GM12878 (cell line): ENCODE results near the gene TASL. TPM values are rescaled to one million over a fixed set of nuclear protein-coding genes. Genes with fewer than 3 reads are reported as not detected.

ENCODE experiments used
- ATAC-seq: fragments of 200-7000 bp; cut with Tn5 transposase; 3 replicates; pipeline ENCODE4 v1.9.1; 2020; ENCODE audit warnings: mild to moderate bottlenecking, moderate library complexity
- BruUV-seq: library from RNA; stranded (reverse); fragments of 400-500 nt; replicated peaks from 2 replicates; lab custom pipeline; 2021; lab: Mats Ljungman, UMichigan
- CTCF ChIA-PET: fragments of 300-600 bp; sonication (Branson Sonifier 250); formaldehyde crosslinking; extraction: SDS; loops from one replicate; lab custom pipeline; 2021; ENCODE audit warnings: inconsistent platforms; lab: Yijun Ruan, JAX
- POLR2A ChIA-PET: fragments of 350-600 bp; formaldehyde crosslinking; extraction: SDS; loops from one replicate; lab custom pipeline; 2021; ENCODE audit warnings: inconsistent platforms; lab: Charles Lee
- RAD21 ChIA-PET: fragments of 300-600 bp; sonication (Branson Sonifier 250); formaldehyde crosslinking; loops from one replicate; lab custom pipeline; 2023; ENCODE audit warnings: antibody characterized with exemption; ENCODE audit not compliant: unreplicated experiment; lab: Charles Lee
- SMC1A ChIA-PET: fragments of 300-600 bp; sonication (Branson Sonifier 250); formaldehyde crosslinking; loops from one replicate; lab custom pipeline; 2023; ENCODE audit not compliant: unreplicated experiment, uncharacterized antibody; lab: Charles Lee
- DNase-seq: peaks from one replicate; pipeline ENCODE4 v3.0.0-alpha.2; 2011; ENCODE audit warnings: low read depth, low spot score
- FAIRE-seq: peaks from 3 replicates; lab custom pipeline; 2011; peaks lifted over from hg19 to GRCh38; lab: Jason Lieb, UNC
- H2AFZ ChIP-seq: 2 replicates; pipeline ENCODE4 v1.6.0; 2011; ENCODE audit warnings: low read depth, low read length, control low read depth; ENCODE audit not compliant: control insufficient read depth
- H3K27ac ChIP-seq: 2 replicates; pipeline ENCODE4 v1.5.1; 2011; ENCODE audit warnings: control low read depth; ENCODE audit not compliant: control insufficient read depth, insufficient read depth
- H3K27me3 ChIP-seq, 2 experiments: replicated peaks in 1 of 2; 2 replicates each; pipeline versions ENCODE4 v1.6.0 to v1.6.1; 2011; ENCODE audit warnings: low read length in 1 of 2; ENCODE audit not compliant: control insufficient read depth in 2 of 2, insufficient read depth in 2 of 2
- H3K36me3 ChIP-seq, 2 experiments: 2 replicates each; pipeline ENCODE4 v1.5.1; 2011; ENCODE audit warnings: low read length in 1 of 2; ENCODE audit not compliant: control insufficient read depth in 2 of 2, insufficient read depth in 2 of 2
- H3K4me1 ChIP-seq: 2 replicates; pipeline ENCODE4 v1.6.1; 2011; ENCODE audit warnings: mild to moderate bottlenecking, low read length, moderate library complexity, mixed read lengths; ENCODE audit not compliant: control insufficient read depth, insufficient read depth
- H3K4me2 ChIP-seq: 2 replicates; pipeline ENCODE4 v1.6.0; 2011; ENCODE audit warnings: control low read depth; ENCODE audit not compliant: control insufficient read depth, insufficient read depth
- H3K4me3 ChIP-seq: fragments of 200-600 bp; sonication (generic); 2 replicates; pipeline ENCODE4 v1.5.1; 2016
- H3K79me2 ChIP-seq: 2 replicates; pipeline ENCODE4 v1.6.0; 2011; ENCODE audit warnings: low read length; ENCODE audit not compliant: control insufficient read depth, insufficient read depth
- H3K9ac ChIP-seq: 2 replicates; pipeline ENCODE4 v1.8.0; 2011; ENCODE audit warnings: low read length, control low read depth, mixed read lengths; ENCODE audit not compliant: control insufficient read depth, insufficient read depth
- H3K9me3 ChIP-seq: replicated peaks from 3 replicates; pipeline ENCODE4 v1.5.1; 2011; ENCODE audit warnings: mild to moderate bottlenecking, low read length; ENCODE audit not compliant: control insufficient read depth, insufficient read depth
- H4K20me1 ChIP-seq: 2 replicates; pipeline ENCODE4 v1.6.0; 2011; ENCODE audit not compliant: control insufficient read depth, insufficient read depth
- E2F8 ChIP-seq: fragments of 450-650 bp; IDR thresholded peaks from 2 replicates; pipeline ENCODE4 v1.6.1; 2018; ENCODE audit warnings: mild to moderate bottlenecking, low read depth, moderate library complexity; ENCODE audit not compliant: partially characterized antibody
- ETV6 ChIP-seq, 2 experiments: fragments of 450-650 bp in 1 of 2; IDR thresholded peaks in 1 of 2; conservative IDR thresholded peaks in 1 of 2; 2 replicates each; pipeline ENCODE4 v1.6.1; 2014; ENCODE audit warnings: antibody characterized with exemption in 1 of 2, borderline replicate concordance in 1 of 2, low read depth in 1 of 2, mild to moderate bottlenecking in 1 of 2, moderate library complexity in 1 of 2
- SREBF2 ChIP-seq: IDR thresholded peaks from 2 replicates; pipeline ENCODE4 v1.6.1; 2012; ENCODE audit warnings: mild to moderate bottlenecking, low read length
- TCF3 ChIP-seq: IDR thresholded peaks from 2 replicates; pipeline ENCODE4 v1.6.1; 2012; ENCODE audit warnings: low read depth, mild to moderate bottlenecking, low read length, borderline replicate concordance; ENCODE audit not compliant: insufficient read depth
- WGBS: methylation state at CpG from one replicate; pipeline ENCODE4 v1.1.6; 2016; ENCODE audit warnings: low lambda C conversion rate; ENCODE audit not compliant: insufficient replicate concordance, insufficient coverage; ENCODE audit errors: missing lambda C conversion rate; 5-methylcytosine and 5-hydroxymethylcytosine counted together
- in situ Hi-C: fragments of 300-500 bp; cut with MboI; formaldehyde crosslinking; loops from 9 replicates; pipeline ENCODE4 v1.14.3; 2018; ENCODE audit warnings: mixed read lengths
- intact Hi-C: fragments of 100-400 bp; cut with micrococcal nuclease; formaldehyde crosslinking; loops from one replicate; pipeline ENCODE4 v1.14.2; 2022; ENCODE audit not compliant: unreplicated experiment
- polyA plus RNA-seq, 11 experiments: library from polyadenylated mRNA; depleted of rRNA in 4 of 11; unstranded in 6 of 11; stranded (reverse) in 5 of 11; fragments of >200 nt; fragmentation: Nextera tagmentation in 4 of 11; fragmentation: Illumina TruSeq in 1 of 11; extraction: Ambion mirVana in 4 of 11; extraction: Trizol in 1 of 11; gene quantifications; 1 replicate in 1 of 11; 2 replicates in 10 of 11; pipeline versions ENCODE4 v1.2.1 to v1.2.3, GENCODE V29; 2011 to 2016; ENCODE audit warnings: inconsistent platforms in 2 of 11, missing spikeins in 2 of 11, low read depth in 1 of 11
- total RNA-seq, 4 experiments: library from RNA; depleted of rRNA in 3 of 4; stranded (reverse); fragments of >200 nt in 3 of 4; fragmentation: Illumina TruSeq in 1 of 4; extraction: Trizol in 1 of 4; gene quantifications; 2 replicates each; pipeline versions ENCODE4 v1.2.1 to v1.2.3, GENCODE V29; 2013 to 2021
- TF ChIP-seq, protein P1 (sequence below): fragments of 150-350 bp; IDR thresholded peaks from 2 replicates; pipeline ENCODE4 v1.6.1; 2016; ENCODE audit warnings: low read depth, low read length
- TF ChIP-seq, protein P2 (sequence below): fragments of 450-650 bp; IDR thresholded peaks from 2 replicates; pipeline ENCODE4 v1.6.1; 2017; ENCODE audit warnings: antibody characterized with exemption, mild to moderate bottlenecking, moderate library complexity

The TASL gene
- total and polyA plus RNA-seq, 10 of the 15 experiments (the other 5 are each of a cell fraction or from before 2014, with no cell fraction given) = 12.4 to 107 (median 18.3) TPM

GRCh38 chrX:30622361-30622760 is 44.8 kb upstream of the TASL start:
- intact Hi-C loops (no loop called here), in situ Hi-C loops (no loop called here)
- BruUV-seq = no TSS peak
- ChIA-PET POLR2A (no interaction called here), RAD21 (no interaction called here), CTCF (no interaction called here), SMC1A (no interaction called here)
- TF ChIP-seq E2F8 (no peak), SREBF2 (no peak), TCF3 (no peak), ETV6 (conservative IDR thresholded peaks at IDR 0.05 in 1 of 2, IDR thresholded peaks at IDR 0.05 in 1 of 2; ENCODE audit: borderline replicate concordance in 1 of 2, low read depth in 1 of 2) (no peak)
- TF ChIP-seq, protein P1, sequence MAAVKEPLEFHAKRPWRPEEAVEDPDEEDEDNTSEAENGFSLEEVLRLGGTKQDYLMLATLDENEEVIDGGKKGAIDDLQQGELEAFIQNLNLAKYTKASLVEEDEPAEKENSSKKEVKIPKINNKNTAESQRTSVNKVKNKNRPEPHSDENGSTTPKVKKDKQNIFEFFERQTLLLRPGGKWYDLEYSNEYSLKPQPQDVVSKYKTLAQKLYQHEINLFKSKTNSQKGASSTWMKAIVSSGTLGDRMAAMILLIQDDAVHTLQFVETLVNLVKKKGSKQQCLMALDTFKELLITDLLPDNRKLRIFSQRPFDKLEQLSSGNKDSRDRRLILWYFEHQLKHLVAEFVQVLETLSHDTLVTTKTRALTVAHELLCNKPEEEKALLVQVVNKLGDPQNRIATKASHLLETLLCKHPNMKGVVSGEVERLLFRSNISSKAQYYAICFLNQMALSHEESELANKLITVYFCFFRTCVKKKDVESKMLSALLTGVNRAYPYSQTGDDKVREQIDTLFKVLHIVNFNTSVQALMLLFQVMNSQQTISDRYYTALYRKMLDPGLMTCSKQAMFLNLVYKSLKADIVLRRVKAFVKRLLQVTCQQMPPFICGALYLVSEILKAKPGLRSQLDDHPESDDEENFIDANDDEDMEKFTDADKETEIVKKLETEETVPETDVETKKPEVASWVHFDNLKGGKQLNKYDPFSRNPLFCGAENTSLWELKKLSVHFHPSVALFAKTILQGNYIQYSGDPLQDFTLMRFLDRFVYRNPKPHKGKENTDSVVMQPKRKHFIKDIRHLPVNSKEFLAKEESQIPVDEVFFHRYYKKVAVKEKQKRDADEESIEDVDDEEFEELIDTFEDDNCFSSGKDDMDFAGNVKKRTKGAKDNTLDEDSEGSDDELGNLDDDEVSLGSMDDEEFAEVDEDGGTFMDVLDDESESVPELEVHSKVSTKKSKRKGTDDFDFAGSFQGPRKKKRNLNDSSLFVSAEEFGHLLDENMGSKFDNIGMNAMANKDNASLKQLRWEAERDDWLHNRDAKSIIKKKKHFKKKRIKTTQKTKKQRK = no peak
- TF ChIP-seq, protein P2, sequence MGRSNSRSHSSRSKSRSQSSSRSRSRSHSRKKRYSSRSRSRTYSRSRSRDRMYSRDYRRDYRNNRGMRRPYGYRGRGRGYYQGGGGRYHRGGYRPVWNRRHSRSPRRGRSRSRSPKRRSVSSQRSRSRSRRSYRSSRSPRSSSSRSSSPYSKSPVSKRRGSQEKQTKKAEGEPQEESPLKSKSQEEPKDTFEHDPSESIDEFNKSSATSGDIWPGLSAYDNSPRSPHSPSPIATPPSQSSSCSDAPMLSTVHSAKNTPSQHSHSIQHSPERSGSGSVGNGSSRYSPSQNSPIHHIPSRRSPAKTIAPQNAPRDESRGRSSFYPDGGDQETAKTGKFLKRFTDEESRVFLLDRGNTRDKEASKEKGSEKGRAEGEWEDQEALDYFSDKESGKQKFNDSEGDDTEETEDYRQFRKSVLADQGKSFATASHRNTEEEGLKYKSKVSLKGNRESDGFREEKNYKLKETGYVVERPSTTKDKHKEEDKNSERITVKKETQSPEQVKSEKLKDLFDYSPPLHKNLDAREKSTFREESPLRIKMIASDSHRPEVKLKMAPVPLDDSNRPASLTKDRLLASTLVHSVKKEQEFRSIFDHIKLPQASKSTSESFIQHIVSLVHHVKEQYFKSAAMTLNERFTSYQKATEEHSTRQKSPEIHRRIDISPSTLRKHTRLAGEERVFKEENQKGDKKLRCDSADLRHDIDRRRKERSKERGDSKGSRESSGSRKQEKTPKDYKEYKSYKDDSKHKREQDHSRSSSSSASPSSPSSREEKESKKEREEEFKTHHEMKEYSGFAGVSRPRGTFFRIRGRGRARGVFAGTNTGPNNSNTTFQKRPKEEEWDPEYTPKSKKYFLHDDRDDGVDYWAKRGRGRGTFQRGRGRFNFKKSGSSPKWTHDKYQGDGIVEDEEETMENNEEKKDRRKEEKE = no peak
- DNase-seq (no peak), FAIRE-seq (no peak), ATAC-seq (peak; percentile 35)
- H2AFZ ChIP-seq = no peak overlapping the region
- H3K4me2 ChIP-seq = no peak overlapping the region
- no peaks in the 10 kb centered on the region for H3K79me2 ChIP-seq
- 74% methylated on average over 2 of the region's 2 CpGs for WGBS
- H3K36me3 ChIP-seq = no peaks in the 10 kb centered on the region
- H3K4me3 ChIP-seq = no peak overlapping the region
- no peak overlapping the region for H3K27ac ChIP-seq
- no peaks in the 10 kb centered on the region for H3K4me1 ChIP-seq
- H3K9me3 ChIP-seq = peaks cover 2% of the 10 kb centered on the region; the same call in 1 of the 3 replicates
- no peak overlapping the region for H3K9ac ChIP-seq
- H4K20me1 ChIP-seq = no peaks in the 10 kb centered on the region
- no peaks in the 10 kb centered on the region for H3K27me3 ChIP-seq
